K562 (cell line): ENCODE measurements around the gene ZNF296. TPM values are rescaled to one million over a fixed set of nuclear protein-coding genes. Genes with fewer than 3 reads are reported as not detected.

Experiments
- BRD4 ChIP-seq: fragments of 200-600 bp; sonication (generic); IDR thresholded peaks from 2 replicates; pipeline ENCODE4 v1.6.1; 2017; ENCODE audit warnings: inconsistent platforms
- C11orf30 ChIP-seq: fragments of 450-650 bp; IDR thresholded peaks from 2 replicates; pipeline ENCODE4 v1.6.1; 2016; ENCODE audit warnings: low read depth, mild to moderate bottlenecking
- CREB1 ChIP-seq, 2 experiments: sonication (generic) in 1 of 2; formaldehyde crosslinking in 1 of 2; IDR thresholded peaks; 2 replicates each; pipeline versions ENCODE4 v1.6.1 to v1.8.0; 2012 to 2022; ENCODE audit warnings: inconsistent platforms in 1 of 2, mild to moderate bottlenecking in 1 of 2, missing genetic modification reagents in 1 of 2, moderate library complexity in 1 of 2
- DPF2 ChIP-seq: fragments of 450-650 bp; IDR thresholded peaks from 2 replicates; pipeline ENCODE4 v1.6.1; 2016
- HNRNPK ChIP-seq: fragments of 200-400 bp; formaldehyde crosslinking; IDR thresholded peaks from one replicate; pipeline ENCODE4 v1.6.1; 2018; ENCODE audit warnings: mild to moderate bottlenecking, low read depth, low read length; ENCODE audit not compliant: poor library complexity, severe bottlenecking
- KDM4B ChIP-seq, 2 experiments: fragments of 450-650 bp in 1 of 2; sonication (generic) in 1 of 2; IDR thresholded peaks; 2 replicates each; pipeline ENCODE4 v1.6.1; 2016 to 2017; ENCODE audit warnings: borderline replicate concordance in 2 of 2, antibody characterized with exemption in 1 of 2, low read depth in 1 of 2, mild to moderate bottlenecking in 1 of 2
- MAFK ChIP-seq: IDR thresholded peaks from 2 replicates; pipeline ENCODE4 v1.6.1; 2011; ENCODE audit warnings: low read length, improper control_type of control experiment
- MTA1 ChIP-seq: fragments of 450-650 bp; IDR thresholded peaks from 2 replicates; pipeline ENCODE4 v1.6.1; 2017; ENCODE audit warnings: borderline replicate concordance
- NCOR1 ChIP-seq: fragments of 450-650 bp; IDR thresholded peaks from 2 replicates; pipeline ENCODE4 v1.6.1; 2016; ENCODE audit warnings: mild to moderate bottlenecking, moderate library complexity
- NONO ChIP-seq, 2 experiments: fragments of 200-400 bp in 1 of 2; fragments of 450-650 bp in 1 of 2; formaldehyde crosslinking in 1 of 2; IDR thresholded peaks; 2 replicates each; pipeline ENCODE4 v1.6.1; 2017; ENCODE audit warnings: low read depth in 2 of 2, mild to moderate bottlenecking in 2 of 2, moderate library complexity in 2 of 2, low read length in 1 of 2
- PYGO2 ChIP-seq: fragments of 450-650 bp; IDR thresholded peaks from 2 replicates; pipeline ENCODE4 v1.6.1; 2016; ENCODE audit warnings: mild to moderate bottlenecking, missing genetic modification characterization, moderate library complexity, missing compliant biosample characterization
- RBFOX2 ChIP-seq: fragments of 200-400 bp; formaldehyde crosslinking; IDR thresholded peaks from 2 replicates; pipeline ENCODE4 v1.6.1; 2017; ENCODE audit warnings: low read depth, mild to moderate bottlenecking, low read length, moderate library complexity
- TCF3 ChIP-seq: sonication (generic); formaldehyde crosslinking; IDR thresholded peaks from 2 replicates; pipeline ENCODE4 v1.4.0; 2020; ENCODE audit warnings: mild to moderate bottlenecking, missing genetic modification reagents
- TCFL5 ChIP-seq: fragments of 250-450 bp; sonication (Bioruptor Pico); conservative IDR thresholded peaks from 2 replicates; pipeline ENCODE4 v1.6.1; 2021; ENCODE audit warnings: mild to moderate bottlenecking, moderate library complexity, matching md5 sums
- TRIM28 ChIP-seq: fragments of 450-650 bp; IDR thresholded peaks from 2 replicates; pipeline ENCODE4 v1.6.1; 2017
- ZKSCAN8 ChIP-seq: fragments of 200-800 bp; sonication (Bioruptor generic); IDR thresholded peaks from 2 replicates; pipeline ENCODE4 v1.6.1; 2016; ENCODE audit warnings: missing genetic modification characterization, missing compliant biosample characterization
- ZNF121 ChIP-seq: sonication (generic); formaldehyde crosslinking; conservative IDR thresholded peaks from 2 replicates; pipeline ENCODE4 v1.8.0; 2022; ENCODE audit warnings: missing genetic modification reagents
- ZNF217 ChIP-seq: sonication (generic); formaldehyde crosslinking; IDR thresholded peaks from 2 replicates; pipeline ENCODE4 v1.8.0; 2022; ENCODE audit warnings: mild to moderate bottlenecking, missing genetic modification reagents
- ZNF24 ChIP-seq: fragments of 450-650 bp; IDR thresholded peaks from 2 replicates; pipeline ENCODE4 v1.6.1; 2016
- ZNF263 ChIP-seq: sonication (generic); formaldehyde crosslinking; IDR thresholded peaks from 2 replicates; pipeline ENCODE4 v1.8.0; 2022; ENCODE audit warnings: mild to moderate bottlenecking, missing genetic modification reagents, borderline replicate concordance
- ZNF507 ChIP-seq: conservative IDR thresholded peaks from 2 replicates; pipeline ENCODE4 v1.6.1; 2017; ENCODE audit warnings: missing genetic modification characterization, missing compliant biosample characterization
- polyA plus RNA-seq, 8 experiments: library from polyadenylated mRNA; depleted of rRNA in 4 of 8; stranded (reverse) in 5 of 8; unstranded in 3 of 8; fragments of >200 nt; fragmentation: Nextera tagmentation in 2 of 8; fragmentation: Illumina TruSeq in 1 of 8; extraction: Ambion mirVana in 2 of 8; extraction: Trizol in 1 of 8; gene quantifications; 2 replicates each; pipeline versions ENCODE4 v1.2.1 to v1.2.3, GENCODE V29; 2011 to 2014; ENCODE audit warnings: inconsistent platforms in 1 of 8, missing spikeins in 1 of 8
- total RNA-seq, 7 experiments: library from RNA; depleted of rRNA in 6 of 7; stranded (reverse); fragments of >200 nt in 6 of 7; fragmentation: Illumina TruSeq in 2 of 7; extraction: Trizol in 2 of 7; gene quantifications; 2 replicates each; pipeline versions ENCODE4 v1.2.1 to v1.2.3, GENCODE V29; 2011 to 2021; ENCODE audit warnings: low replicate concordance in 1 of 7
- TF ChIP-seq, protein P1 (sequence below): fragments of 450-650 bp; IDR thresholded peaks from 2 replicates; pipeline ENCODE4 v1.6.1; 2016
- TF ChIP-seq, protein P2 (sequence below): fragments of 450-650 bp; formaldehyde crosslinking; IDR thresholded peaks from 2 replicates; pipeline ENCODE4 v1.4.0; 2022; ENCODE audit warnings: missing genetic modification characterization
- TF ChIP-seq, protein P3 (sequence below), 2 experiments: fragments of 450-650 bp; IDR thresholded peaks; 2 replicates each; pipeline ENCODE4 v1.6.1; 2016

The ZNF296 gene
- total and polyA plus RNA-seq, 9 of the 15 experiments (the other 6 are each of a cell fraction or from before 2014, with no cell fraction given), result 0.03 to 8.8 (median 0.47) TPM; not detected in 1

DNA sequence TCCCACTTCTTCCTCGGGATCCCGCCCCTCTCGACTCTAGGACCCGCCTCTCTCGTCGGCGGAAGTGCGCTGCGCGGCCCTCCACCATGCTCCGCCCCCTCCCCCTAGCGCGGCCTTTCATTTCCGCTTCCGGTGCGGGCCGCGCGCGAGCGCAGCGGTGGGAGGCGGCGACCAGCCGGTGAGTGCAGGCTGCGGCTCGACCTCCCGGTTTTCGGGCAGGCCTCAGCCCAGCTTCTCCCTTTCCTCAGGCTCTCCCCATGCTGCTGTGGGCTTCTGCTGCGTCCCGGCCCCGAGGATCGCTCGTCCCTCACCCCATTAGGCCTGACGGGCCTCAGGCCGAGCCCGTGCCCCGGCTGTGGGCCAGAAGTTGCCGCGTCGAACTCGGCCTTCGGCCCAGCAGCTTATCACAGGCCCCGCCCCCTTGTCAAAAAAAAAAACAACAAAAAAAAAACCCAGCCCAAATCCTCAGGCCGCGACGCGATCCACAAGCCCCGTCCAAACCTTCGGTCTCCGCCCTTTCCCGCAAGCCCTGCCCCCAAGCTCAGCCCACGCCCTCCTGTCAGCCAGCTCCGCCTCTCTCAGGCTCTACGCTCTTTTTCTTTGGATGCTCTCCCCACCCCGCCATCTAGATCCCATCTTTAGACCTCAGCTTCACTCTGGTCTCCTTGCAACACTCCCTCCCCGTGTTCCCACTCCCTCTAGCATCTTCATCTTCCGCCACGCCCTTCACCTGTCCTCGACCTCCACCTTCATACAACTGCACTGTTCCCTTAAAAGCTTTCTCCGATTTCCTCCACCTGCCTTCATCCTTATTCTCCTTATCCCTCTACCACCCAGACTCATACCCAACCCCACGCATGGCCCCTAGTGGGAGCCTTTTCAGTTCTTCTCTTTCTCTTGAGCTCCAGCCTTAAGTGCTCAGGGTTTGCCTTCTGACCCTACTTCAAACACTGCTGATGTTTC lies 37.1 kb downstream of the ZNF296 start, which contains the start of gene CLASRP (continued):
- TF ChIP-seq RBFOX2 (peak; percentile 97), HNRNPK (no peak), ZNF24 (no peak), ZNF121 (CRISPR knock-in tag) (no peak; the same call in 1 of the 2 replicates), DPF2 (peak; percentile 35; the same call in 1 of the 2 replicates), NCOR1 (no peak), NONO (IDR thresholded peaks at IDR 0.05; ENCODE audit: low read depth in 2 of 2, low read length in 1 of 2) (peak in 1 of 2 experiments; percentile 32; a peak in 1 of 4 replicates), KDM4B (IDR thresholded peaks at IDR 0.05; ENCODE audit: borderline replicate concordance in 2 of 2, low read depth in 1 of 2) (peak in 1 of 2 experiments; percentile 95; a peak in 2 of 4 replicates), TCF3 (CRISPR knock-in tag) (0 out of 2 replicates have a peak, but pooled peaks have one; percentile 16), MTA1 (no peak), PYGO2 (tag) (no peak), BRD4 (0 out of 2 replicates have a peak, but pooled peaks have one; percentile 62), TRIM28 (no peak), ZNF217 (CRISPR knock-in tag) (no peak), ZNF507 (tag) (no peak), TCFL5 (no peak), C11orf30 (peak; percentile 65), ZKSCAN8 (CRISPR knock-in tag) (no peak), MAFK (no peak), ZNF263 (CRISPR knock-in tag) (peak; percentile 25; the same call in 1 of the 2 replicates), CREB1 (IDR thresholded peaks at IDR 0.05) (peak; percentile 69; the same call in 1 of the 2 replicates), CREB1 (CRISPR knock-in tag; IDR thresholded peaks at IDR 0.05) (peak; percentile 66; the same call in 1 of the 2 replicates)
- TF ChIP-seq, protein P1, sequence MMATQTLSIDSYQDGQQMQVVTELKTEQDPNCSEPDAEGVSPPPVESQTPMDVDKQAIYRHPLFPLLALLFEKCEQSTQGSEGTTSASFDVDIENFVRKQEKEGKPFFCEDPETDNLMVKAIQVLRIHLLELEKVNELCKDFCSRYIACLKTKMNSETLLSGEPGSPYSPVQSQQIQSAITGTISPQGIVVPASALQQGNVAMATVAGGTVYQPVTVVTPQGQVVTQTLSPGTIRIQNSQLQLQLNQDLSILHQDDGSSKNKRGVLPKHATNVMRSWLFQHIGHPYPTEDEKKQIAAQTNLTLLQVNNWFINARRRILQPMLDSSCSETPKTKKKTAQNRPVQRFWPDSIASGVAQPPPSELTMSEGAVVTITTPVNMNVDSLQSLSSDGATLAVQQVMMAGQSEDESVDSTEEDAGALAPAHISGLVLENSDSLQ, result peak; percentile 61
- TF ChIP-seq, protein P2, sequence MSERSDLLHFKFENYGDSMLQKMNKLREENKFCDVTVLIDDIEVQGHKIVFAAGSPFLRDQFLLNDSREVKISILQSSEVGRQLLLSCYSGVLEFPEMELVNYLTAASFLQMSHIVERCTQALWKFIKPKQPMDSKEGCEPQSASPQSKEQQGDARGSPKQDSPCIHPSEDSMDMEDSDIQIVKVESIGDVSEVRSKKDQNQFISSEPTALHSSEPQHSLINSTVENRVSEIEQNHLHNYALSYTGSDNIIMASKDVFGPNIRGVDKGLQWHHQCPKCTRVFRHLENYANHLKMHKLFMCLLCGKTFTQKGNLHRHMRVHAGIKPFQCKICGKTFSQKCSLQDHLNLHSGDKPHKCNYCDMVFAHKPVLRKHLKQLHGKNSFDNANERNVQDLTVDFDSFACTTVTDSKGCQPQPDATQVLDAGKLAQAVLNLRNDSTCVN (CRISPR knock-in tag), result peak; percentile 42; the same call in 1 of the 2 replicates
- TF ChIP-seq, protein P3, sequence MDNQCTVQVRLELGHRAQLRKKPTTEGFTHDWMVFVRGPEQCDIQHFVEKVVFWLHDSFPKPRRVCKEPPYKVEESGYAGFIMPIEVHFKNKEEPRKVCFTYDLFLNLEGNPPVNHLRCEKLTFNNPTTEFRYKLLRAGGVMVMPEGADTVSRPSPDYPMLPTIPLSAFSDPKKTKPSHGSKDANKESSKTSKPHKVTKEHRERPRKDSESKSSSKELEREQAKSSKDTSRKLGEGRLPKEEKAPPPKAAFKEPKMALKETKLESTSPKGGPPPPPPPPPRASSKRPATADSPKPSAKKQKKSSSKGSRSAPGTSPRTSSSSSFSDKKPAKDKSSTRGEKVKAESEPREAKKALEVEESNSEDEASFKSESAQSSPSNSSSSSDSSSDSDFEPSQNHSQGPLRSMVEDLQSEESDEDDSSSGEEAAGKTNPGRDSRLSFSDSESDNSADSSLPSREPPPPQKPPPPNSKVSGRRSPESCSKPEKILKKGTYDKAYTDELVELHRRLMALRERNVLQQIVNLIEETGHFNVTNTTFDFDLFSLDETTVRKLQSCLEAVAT (IDR thresholded peaks at IDR 0.05), result peak; percentile 13 to 19; a peak in 2 of 4 replicates
